Measurements from ENCODE around the gene GLT6D1. TPM values are rescaled to one million over a fixed set of nuclear protein-coding genes. Genes with fewer than 3 reads are reported as not detected.

GLT6D1 gene
- total RNA-seq, 1 experiment from 2014 or later = not detected

- H2AFZ ChIP-seq = no peak overlapping the region
- DNase-seq = no peak
- no peaks in the 10 kb centered on the region for H3K9me3 ChIP-seq (ENCODE audit: insufficient read depth, low read depth)
- H3K27me3 ChIP-seq (ENCODE audit: insufficient read depth, low read depth) = peaks cover 92% of the 10 kb centered on the region
- CTCF ChIA-PET = no interaction called here
- TF ChIP-seq EZH2 (IDR thresholded peaks at IDR 0.05; ENCODE audit: low read depth) (no peak), CTCF (conservative IDR thresholded peaks at IDR 0.05) (no peak)
- H3K9me2 ChIP-seq (ENCODE audit: insufficient read depth) = no peaks in the 10 kb centered on the region
- H3K4me2 ChIP-seq = no peak overlapping the region
- H3F3A ChIP-seq (ENCODE audit: insufficient read depth, low read depth) = no peaks in the 10 kb centered on the region
- no TSS peak for BruUV-seq (replicated peaks)
- H3K4me3 ChIP-seq = no peak overlapping the region
- no peaks in the 10 kb centered on the region for H3K79me2 ChIP-seq (ENCODE audit: low read depth)
- intact Hi-C loops (cut with micrococcal nuclease; ENCODE audit: unreplicated experiment) = no loop called here
- no peaks in the 10 kb centered on the region for H3K4me1 ChIP-seq (replicated peaks; ENCODE audit: insufficient read depth)
- POLR2A ChIA-PET (ENCODE audit: unreplicated experiment) = no interaction called here
- no peaks in the 10 kb centered on the region for H3K36me3 ChIP-seq (ENCODE audit: low read depth)
- no peaks in the 10 kb centered on the region for H4K20me1 ChIP-seq (ENCODE audit: insufficient read depth)
- no peak overlapping the region for H3K27ac ChIP-seq
Measured at GRCh38 chr9:135663451-135663770, 24.1 kb upstream of the GLT6D1 start.

- Histone ChIP-seq H3K4me1 (replicated peaks; ENCODE audit: insufficient read depth) (no peaks in the 10 kb centered on the region), H3K79me2 (ENCODE audit: low read depth) (no peaks in the 10 kb centered on the region), H3K27ac (no peak within 1 kb of the TSS), H3K4me2 (no peak within 1 kb of the TSS), H3K9me2 (ENCODE audit: insufficient read depth) (no peaks in the 10 kb centered on the region), H4K20me1 (ENCODE audit: insufficient read depth) (no peaks in the 10 kb centered on the region), H3K27me3 (ENCODE audit: insufficient read depth, low read depth) (peaks cover 95% of the 10 kb centered on the region), H2AFZ (no peak within 1 kb of the TSS), H3K4me3 (no peak within 1 kb of the TSS), H3F3A (ENCODE audit: insufficient read depth, low read depth) (no peaks in the 10 kb centered on the region), H3K36me3 (ENCODE audit: low read depth) (no peaks in the 10 kb centered on the region), H3K9me3 (ENCODE audit: insufficient read depth, low read depth) (no peaks in the 10 kb centered on the region)
- ChIA-PET POLR2A (ENCODE audit: unreplicated experiment) (no interaction called here), CTCF (no interaction called here)
- BruUV-seq (replicated peaks) = no TSS peak
- DNase-seq = no peak
- TF ChIP-seq CTCF (conservative IDR thresholded peaks at IDR 0.05) = no peak
- no peak for TF ChIP-seq EZH2 (IDR thresholded peaks at IDR 0.05; ENCODE audit: low read depth)
- intact Hi-C loops (cut with micrococcal nuclease; ENCODE audit: unreplicated experiment) = no loop called here
Measured at GRCh38 chr9:135662758-135663450, 23.6 kb upstream of the GLT6D1 start, which contains the start of gene LCN9. TSS of gene LCN9 (plus strand) at chr9:135663309. CDS start at chr9:135663322, 13 bp downstream.

GRCh38 chr9:135661816-135662560 is 22.6 kb upstream of the GLT6D1 start:
- Histone ChIP-seq H3K27me3 (ENCODE audit: insufficient read depth, low read depth) (peaks cover 95% of the 10 kb centered on the region), H3K9me2 (ENCODE audit: insufficient read depth) (no peaks in the 10 kb centered on the region), H3K4me3 (no peak overlapping the region), H3K9me3 (ENCODE audit: insufficient read depth, low read depth) (no peaks in the 10 kb centered on the region), H3K79me2 (ENCODE audit: low read depth) (no peaks in the 10 kb centered on the region), H3K4me2 (no peak overlapping the region), H3F3A (ENCODE audit: insufficient read depth, low read depth) (no peaks in the 10 kb centered on the region), H2AFZ (no peak overlapping the region), H3K27ac (no peak overlapping the region), H3K4me1 (replicated peaks; ENCODE audit: insufficient read depth) (no peaks in the 10 kb centered on the region), H3K36me3 (ENCODE audit: low read depth) (no peaks in the 10 kb centered on the region), H4K20me1 (ENCODE audit: insufficient read depth) (no peaks in the 10 kb centered on the region)
- TF ChIP-seq CTCF (conservative IDR thresholded peaks at IDR 0.05) = no peak
- TF ChIP-seq EZH2 (IDR thresholded peaks at IDR 0.05; ENCODE audit: low read depth) = no peak
- ChIA-PET POLR2A (ENCODE audit: unreplicated experiment) (no interaction called here), CTCF (no interaction called here)
- no peak for DNase-seq
- BruUV-seq (replicated peaks) = no TSS peak
- intact Hi-C loops (cut with micrococcal nuclease; ENCODE audit: unreplicated experiment) = no loop called here

All from PC-9 (cell line).